ENCODE data around the gene NRDC.
"Not testable (repeated sequence)": the region's sequence is repeated elsewhere in the genome, so short reads cannot be mapped to it uniquely, and the experiment has no call there.

The NRDC gene

GRCh38 chr1:51877434-51878307 lies 856 bp downstream of the NRDC start:
- DNase-seq, result no peak

GRCh38 chr1:51875836-51876235 lies 2.7 kb downstream of the NRDC start:
- DNase-seq, result no peak

GRCh38 chr1:51875291-51875772 lies 3.2 kb downstream of the NRDC start:
- no peak for DNase-seq

GRCh38 chr1:51873270-51873669 lies 5.3 kb downstream of the NRDC start:
- DNase-seq, result not testable (repeated sequence)

GRCh38 chr1:51871351-51871975 lies 7.1 kb downstream of the NRDC start:
- DNase-seq, result no peak

- DNase-seq, result no peak
Observed at GRCh38 chr1:51870603-51871350, 7.8 kb downstream of the NRDC start.

GRCh38 chr1:51867479-51868232 lies 10.9 kb downstream of the NRDC start:
- no peak for DNase-seq

- no peak for DNase-seq
Observed at GRCh38 chr1:51863384-51863783, 15.1 kb downstream of the NRDC start.

GRCh38 chr1:51861669-51862068 lies 16.9 kb downstream of the NRDC start:
- no peak for DNase-seq

- no peak for DNase-seq
Observed at GRCh38 chr1:51859735-51860134, 18.8 kb downstream of the NRDC start.

GRCh38 chr1:51859333-51859732 lies 19.2 kb downstream of the NRDC start:
- DNase-seq, result no peak

GRCh38 chr1:51858892-51859291 lies 19.6 kb downstream of the NRDC start:
- no peak for DNase-seq

- DNase-seq, result no peak
Observed at GRCh38 chr1:51856745-51857144, 21.8 kb downstream of the NRDC start.

GRCh38 chr1:51855624-51856023 lies 22.9 kb downstream of the NRDC start:
- no peak for DNase-seq

- no peak for DNase-seq
Observed at GRCh38 chr1:51853360-51853759, 25.2 kb downstream of the NRDC start.

GRCh38 chr1:51851882-51852396 lies 26.6 kb downstream of the NRDC start:
- no peak for DNase-seq

- no peak for DNase-seq
Observed at GRCh38 chr1:51850420-51851223, 27.9 kb downstream of the NRDC start.

- no peak for DNase-seq
Observed at GRCh38 chr1:51847294-51847920, 31.1 kb downstream of the NRDC start.

GRCh38 chr1:51843948-51844347 lies 34.6 kb downstream of the NRDC start:
- DNase-seq, result peak; percentile 45 to 57

GRCh38 chr1:51842261-51842660 lies 36.3 kb downstream of the NRDC start:
- no peak for DNase-seq
